ENCODE data around the gene ITK. TPM values are rescaled to one million over a fixed set of nuclear protein-coding genes. Genes with fewer than 3 reads are reported as not detected.

The ITK gene
- polyA plus RNA-seq, 3 donors from 2014 or later: 38.5 to 71.9 (median 54.6) TPM

- peak; percentile 21 to 33 (median 23) for DNase-seq
- Mint-ChIP-seq H3K27ac (peak overlapping the region; percentile 89 to 99 (median 94)), H3K36me3 (peaks cover 59 to 82% (median 64%) of the 10 kb centered on the region in 3 donors), H3K27me3 (ENCODE audit: low read depth in 3 of 3) (peaks cover 0 to 13% (median 9%) of the 10 kb centered on the region in 3 donors), H3K4me3 (peak overlapping the region; percentile 49 to 81 (median 68)), H3K4me1 (peaks cover 79 to 80% of the 10 kb centered on the region in 2 donors), H3K9me3 (no peaks in the 10 kb centered on the region)
Measured at GRCh38 chr5:157248821-157249470, 68.3 kb downstream of the ITK start.

- Mint-ChIP-seq H3K4me3 (peak overlapping the region; percentile 58 to 84 (median 78)), H3K9me3 (no peaks in the 10 kb centered on the region), H3K27me3 (ENCODE audit: low read depth in 3 of 3) (peaks cover 2 to 14% (median 14%) of the 10 kb centered on the region in 3 donors), H3K4me1 (peaks cover 99 to 100% of the 10 kb centered on the region in 2 donors), H3K27ac (peak overlapping the region; percentile 94 to 99 (median 97)), H3K36me3 (peaks cover 41 to 64% (median 56%) of the 10 kb centered on the region in 3 donors)
- peak; percentile 88 to 89 (median 89) for DNase-seq
Measured at GRCh38 chr5:157252711-157253465, 72.2 kb downstream of the ITK start.

GRCh38 chr5:157253547-157253946, 72.9 kb downstream of the ITK start:
- Mint-ChIP-seq H3K27ac (peak overlapping the region; percentile 94 to 99 (median 97)), H3K4me1 (peaks cover 96% of the 10 kb centered on the region in 2 donors), H3K36me3 (peaks cover 36 to 57% (median 50%) of the 10 kb centered on the region in 3 donors), H3K9me3 (no peaks in the 10 kb centered on the region), H3K4me3 (peak overlapping the region; percentile 58 to 84 (median 78)), H3K27me3 (ENCODE audit: low read depth in 3 of 3) (peaks cover 2 to 14% (median 12%) of the 10 kb centered on the region in 3 donors)
- DNase-seq: peak in 1 of 3 donors; percentile 51

GRCh38 chr5:157258450-157258849, 77.8 kb downstream of the ITK start:
- Mint-ChIP-seq H3K4me1 (peaks cover 56 to 77% of the 10 kb centered on the region in 2 donors), H3K27me3 (ENCODE audit: low read depth in 3 of 3) (peaks cover 2 to 6% (median 6%) of the 10 kb centered on the region in 3 donors), H3K4me3 (no peak overlapping the region), H3K36me3 (peaks cover 17 to 25% (median 17%) of the 10 kb centered on the region in 3 donors), H3K27ac (peak overlapping the region in 2 of 6 donors; percentile 95 to 99), H3K9me3 (no peaks in the 10 kb centered on the region)
- DNase-seq: no peak

GRCh38 chr5:157259699-157260098, 79.1 kb downstream of the ITK start:
- H3K4me1 Mint-ChIP-seq: peaks cover 52 to 77% of the 10 kb centered on the region in 2 donors
- peaks cover 2 to 6% (median 4%) of the 10 kb centered on the region in 3 donors for H3K27me3 Mint-ChIP-seq (ENCODE audit: low read depth in 3 of 3)
- peak overlapping the region in 3 of 6 donors; percentile 23 to 74 (median 60) for H3K27ac Mint-ChIP-seq
- no peak for DNase-seq
- no peaks in the 10 kb centered on the region for H3K9me3 Mint-ChIP-seq
- H3K4me3 Mint-ChIP-seq: no peak overlapping the region
- H3K36me3 Mint-ChIP-seq: peaks cover 8 to 15% (median 10%) of the 10 kb centered on the region in 3 donors

GRCh38 chr5:157263496-157264090, 83.0 kb downstream of the ITK start:
- Mint-ChIP-seq H3K4me1 (peaks cover 47 to 76% of the 10 kb centered on the region in 2 donors), H3K4me3 (peak overlapping the region in 3 of 5 donors; percentile 5 to 33 (median 27))

GRCh38 chr5:157265714-157266285, 85.2 kb downstream of the ITK start, which contains the start of gene CYFIP2:
Gene CYFIP2 (plus strand): TSS chr5:157266123. CDS start chr5:157285362, 19,239 bp downstream.
- peak within 1 kb of the TSS; percentile 97 to 99 (median 98) for H3K27ac Mint-ChIP-seq
- H3K9me3 Mint-ChIP-seq: no peaks in the 10 kb centered on the region
- H3K4me3 Mint-ChIP-seq: peak within 1 kb of the TSS; percentile 95 to 98 (median 96)
- H3K36me3 Mint-ChIP-seq: peaks cover 6 to 9% (median 8%) of the 10 kb centered on the region in 3 donors
- H3K27me3 Mint-ChIP-seq (ENCODE audit: low read depth in 3 of 3): peaks cover 6 to 23% (median 20%) of the 10 kb centered on the region in 3 donors
- peak; percentile 85 to 89 (median 87) for DNase-seq
- H3K4me1 Mint-ChIP-seq: peaks cover 66 to 80% of the 10 kb centered on the region in 2 donors

More at GRCh38 chr5:157263496-157264090, 83.0 kb downstream of the ITK start:
- Mint-ChIP-seq H3K27me3 (ENCODE audit: low read depth in 3 of 3) (peaks cover 4 to 19% (median 12%) of the 10 kb centered on the region in 3 donors), H3K9me3 (no peaks in the 10 kb centered on the region), H3K27ac (peak overlapping the region in 5 of 6 donors; percentile 25 to 98 (median 56)), H3K36me3 (peaks cover 0 to 2% (median 0%) of the 10 kb centered on the region in 3 donors)
- no peak for DNase-seq

- peak; percentile 68 to 74 (median 71) for DNase-seq
- no peaks in the 10 kb centered on the region for H3K9me3 Mint-ChIP-seq
- H3K4me3 Mint-ChIP-seq: peak overlapping the region; percentile 81 to 98 (median 95)
- peaks cover 69 to 80% of the 10 kb centered on the region in 2 donors for H3K4me1 Mint-ChIP-seq
- H3K36me3 Mint-ChIP-seq: peaks cover 7 to 8% (median 8%) of the 10 kb centered on the region in 3 donors
- peaks cover 7 to 24% (median 23%) of the 10 kb centered on the region in 3 donors for H3K27me3 Mint-ChIP-seq (ENCODE audit: low read depth in 3 of 3)
- peak overlapping the region; percentile 91 to 99 (median 98) for H3K27ac Mint-ChIP-seq
Measured at GRCh38 chr5:157266286-157267007, 85.8 kb downstream of the ITK start.

- Mint-ChIP-seq H3K4me1 (peaks cover 74 to 85% of the 10 kb centered on the region in 2 donors), H3K27me3 (ENCODE audit: low read depth in 3 of 3) (peaks cover 13 to 30% (median 29%) of the 10 kb centered on the region in 3 donors), H3K27ac (peak overlapping the region; percentile 91 to 99 (median 98)), H3K36me3 (peaks cover 11 to 14% (median 11%) of the 10 kb centered on the region in 3 donors), H3K9me3 (no peaks in the 10 kb centered on the region), H3K4me3 (peak overlapping the region; percentile 81 to 98 (median 95))
- no peak for DNase-seq
Measured at GRCh38 chr5:157267025-157267424, 86.4 kb downstream of the ITK start.

- H3K9me3 Mint-ChIP-seq: no peaks in the 10 kb centered on the region
- DNase-seq: no peak
- H3K27me3 Mint-ChIP-seq (ENCODE audit: low read depth in 3 of 3): peaks cover 13 to 33% (median 31%) of the 10 kb centered on the region in 3 donors
- H3K36me3 Mint-ChIP-seq: peaks cover 11 to 14% (median 11%) of the 10 kb centered on the region in 3 donors
- H3K27ac Mint-ChIP-seq: peak overlapping the region; percentile 91 to 99 (median 98)
- peaks cover 82 to 94% of the 10 kb centered on the region in 2 donors for H3K4me1 Mint-ChIP-seq
- peak overlapping the region; percentile 81 to 98 (median 95) for H3K4me3 Mint-ChIP-seq
Measured at GRCh38 chr5:157267761-157268480, 87.3 kb downstream of the ITK start.

- peaks cover 11 to 14% (median 11%) of the 10 kb centered on the region in 3 donors for H3K36me3 Mint-ChIP-seq
- peak overlapping the region; percentile 26 to 98 (median 71) for H3K4me3 Mint-ChIP-seq
- no peaks in the 10 kb centered on the region for H3K9me3 Mint-ChIP-seq
- no peak for DNase-seq
- peaks cover 88 to 94% of the 10 kb centered on the region in 2 donors for H3K4me1 Mint-ChIP-seq
- peaks cover 16 to 40% (median 38%) of the 10 kb centered on the region in 3 donors for H3K27me3 Mint-ChIP-seq (ENCODE audit: low read depth in 3 of 3)
- H3K27ac Mint-ChIP-seq: peak overlapping the region; percentile 99 to 100 (median 100)
Measured at GRCh38 chr5:157269165-157269671, 88.6 kb downstream of the ITK start.
